AG09309 (cell line): Measurements from ENCODE around the gene ARHGAP18.

Experiments
- DNase-seq: peaks from one replicate; pipeline ENCODE4 v3.0.0-alpha.2; 2010; ENCODE audit warnings: low read depth
- H3K4me3 ChIP-seq: 2 replicates; pipeline ENCODE4 v1.5.1; 2011; ENCODE audit warnings: mild to moderate bottlenecking, low read depth, low read length, moderate library complexity; ENCODE audit not compliant: control insufficient read depth
- CTCF ChIP-seq: IDR thresholded peaks from 2 replicates; pipeline ENCODE4 v1.5.1; 2011; ENCODE audit warnings: mild to moderate bottlenecking, low read depth, low read length, inconsistent platforms; ENCODE audit not compliant: insufficient read depth, control insufficient read depth; ENCODE audit errors: missing control alignments

ARHGAP18 gene

GRCh38 chr6:129681913-129682205 lies 28.1 kb downstream of the ARHGAP18 start:
- no peak overlapping the region for H3K4me3 ChIP-seq
- TF ChIP-seq CTCF: no peak
- no peak for DNase-seq

GRCh38 chr6:129680633-129681032 lies 29.3 kb downstream of the ARHGAP18 start:
- TF ChIP-seq CTCF: no peak
- no peak overlapping the region for H3K4me3 ChIP-seq
- no peak for DNase-seq

- DNase-seq: no peak
- no peak overlapping the region for H3K4me3 ChIP-seq
- no peak for TF ChIP-seq CTCF
Measured at GRCh38 chr6:129679758-129680157, 30.2 kb downstream of the ARHGAP18 start.

- H3K4me3 ChIP-seq: no peak overlapping the region
- TF ChIP-seq CTCF: no peak
- DNase-seq: peak; percentile 43
Measured at GRCh38 chr6:129679275-129679674, 30.7 kb downstream of the ARHGAP18 start.

GRCh38 chr6:129678463-129678862 lies 31.5 kb downstream of the ARHGAP18 start:
- DNase-seq: no peak
- TF ChIP-seq CTCF: no peak
- no peak overlapping the region for H3K4me3 ChIP-seq

GRCh38 chr6:129677620-129678325 lies 32.2 kb downstream of the ARHGAP18 start:
- TF ChIP-seq CTCF: no peak
- no peak overlapping the region for H3K4me3 ChIP-seq
- no peak for DNase-seq
